ENCODE measurements around the gene PCDHAC1. TPM values are rescaled to one million over a fixed set of nuclear protein-coding genes. Genes with fewer than 3 reads are reported as not detected.

The PCDHAC1 gene
- total and polyA plus RNA-seq, 9 of the 15 experiments (the other 6 are each of a cell fraction or from before 2014, with no cell fraction given): not detected

- Histone ChIP-seq H3K27ac (ENCODE audit: extremely low read depth, low read depth, low read length) (no peak overlapping the region), H3K27me3 (ENCODE audit: control insufficient read depth in 2 of 2, insufficient read depth in 2 of 2, low read length in 2 of 2) (peaks cover 0 to 11% of the 10 kb centered on the region in 2 experiments; a peak in 2 of 5 replicates), H3K9me3 (replicated peaks; ENCODE audit: control insufficient read depth, insufficient read depth, low read depth, low read length) (no peaks in the 10 kb centered on the region), H3K4me1 (replicated peaks in 1 of 2; ENCODE audit: control insufficient read depth in 2 of 2, insufficient read depth in 2 of 2, low read length in 2 of 2) (no peaks in the 10 kb centered on the region; a peak in 1 of 5 replicates), H3K9me1 (ENCODE audit: control insufficient read depth, insufficient read depth, low read length) (no peaks in the 10 kb centered on the region), H4K20me1 (replicated peaks; ENCODE audit: control insufficient read depth, insufficient read depth, low read length) (no peaks in the 10 kb centered on the region), H2AFZ (ENCODE audit: low read depth, low read length) (no peak overlapping the region), H3K36me3 (ENCODE audit: control insufficient read depth, insufficient read depth, low read length) (no peaks in the 10 kb centered on the region), H3K4me3 (no peak overlapping the region), H3K4me2 (ENCODE audit: insufficient read depth, low read length) (no peak overlapping the region), H3K79me2 (ENCODE audit: control insufficient read depth, insufficient read depth, low read length) (no peaks in the 10 kb centered on the region), H3K9ac (ENCODE audit: insufficient read depth in 1 of 2, low read depth in 2 of 2, low read length in 2 of 2) (no peak overlapping the region)
- TF ChIP-seq KLF13 (tag; IDR thresholded peaks at IDR 0.05; ENCODE audit: borderline replicate concordance, low read depth) (no peak), ZBTB2 (IDR thresholded peaks at IDR 0.05) (no peak), TCF3 (CRISPR knock-in tag; IDR thresholded peaks at IDR 0.05) (no peak)
- TF ChIP-seq, protein P1, sequence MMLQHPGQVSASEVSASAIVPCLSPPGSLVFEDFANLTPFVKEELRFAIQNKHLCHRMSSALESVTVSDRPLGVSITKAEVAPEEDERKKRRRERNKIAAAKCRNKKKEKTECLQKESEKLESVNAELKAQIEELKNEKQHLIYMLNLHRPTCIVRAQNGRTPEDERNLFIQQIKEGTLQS (IDR thresholded peaks at IDR 0.05): no peak
- TF ChIP-seq, protein P1 (CRISPR knock-in tag; conservative IDR thresholded peaks at IDR 0.05): no peak
- WGBS (ENCODE audit: insufficient coverage, low coverage, missing lambda C conversion rate): 0% methylated on average over 3 of the region's 3 CpGs
- CTCF ChIA-PET (ENCODE audit: low intra/inter-chr PET ratio): no interaction called here
- intact Hi-C loops (cut with micrococcal nuclease) (no loop called here), in situ Hi-C loops (cut with MboI) (no loop called here)
- no peak for FAIRE-seq
- BruUV-seq (replicated peaks): no TSS peak
- ATAC-seq: no peak
- POLR2A ChIA-PET: no interaction called here
- DNase-seq (ENCODE audit: extremely low read depth in 1 of 4, low spot score in 3 of 4): no peak
Measured at GRCh38 chr5:140964356-140964755, 38.3 kb downstream of the PCDHAC1 start.
